Measurements from ENCODE around the gene TTBK2. TPM values are rescaled to one million over a fixed set of nuclear protein-coding genes. Genes with fewer than 3 reads are reported as not detected.

The TTBK2 gene
- total RNA-seq, 1 experiment from 2014 or later = 10.6 TPM

- no peak for TF ChIP-seq POLR2A (IDR thresholded peaks at IDR 0.05; ENCODE audit: borderline replicate concordance, extremely low read depth, insufficient read depth, insufficient read length)
- no peak for TF ChIP-seq EGR1 (IDR thresholded peaks at IDR 0.05; ENCODE audit: low read depth)
- no peak for TF ChIP-seq ZFX (IDR thresholded peaks at IDR 0.05)
- no peak for TF ChIP-seq POLR2AphosphoS5 (IDR thresholded peaks at IDR 0.05; ENCODE audit: low read depth, low read length)
- no peak for TF ChIP-seq SP1 (IDR thresholded peaks at IDR 0.05; ENCODE audit: low read depth)
- TF ChIP-seq JUND (IDR thresholded peaks at IDR 0.05) = no peak
- TF ChIP-seq REST (IDR thresholded peaks at IDR 0.05; ENCODE audit: low read depth) = no peak
- TF ChIP-seq CEBPB (IDR thresholded peaks at IDR 0.05; ENCODE audit: low read depth) = no peak
- TF ChIP-seq MAX (IDR thresholded peaks at IDR 0.05) = no peak
- TF ChIP-seq ZNF274 (IDR thresholded peaks at IDR 0.05; ENCODE audit: low read depth, low read length) = no peak
- no peak for TF ChIP-seq ATF3 (IDR thresholded peaks at IDR 0.05)
- no peak for TF ChIP-seq SRF (IDR thresholded peaks at IDR 0.05; ENCODE audit: low read depth)
- no peak for TF ChIP-seq EZH2phosphoT487 (IDR thresholded peaks at IDR 0.05; ENCODE audit: borderline replicate concordance)
- no peak for TF ChIP-seq TCF7L2 (IDR thresholded peaks at IDR 0.05; ENCODE audit: borderline replicate concordance, extremely low read depth, insufficient read depth, insufficient read length)
- TF ChIP-seq RAD21 (IDR thresholded peaks at IDR 0.05; ENCODE audit: low read depth) = no peak
- POLR2A ChIA-PET = no interaction called here
- ATAC-seq = no peak
These were observed 115.8 kb downstream of the TTBK2 start for GRCh38 chr15:42804739-42805138.

More at GRCh38 chr15:42804739-42805138, 115.8 kb downstream of the TTBK2 start:
- Histone ChIP-seq H3K27ac (ENCODE audit: low read depth, low read length) (no peak overlapping the region), H3K9me3 (ENCODE audit: control insufficient read depth in 1 of 2, insufficient read depth in 1 of 2, low read depth in 1 of 2, low read length in 2 of 2) (no peaks in the 10 kb centered on the region), H3K4me1 (ENCODE audit: control insufficient read depth in 1 of 2, insufficient read depth in 2 of 2, low read length in 2 of 2) (no peaks in the 10 kb centered on the region), H3K36me3 (ENCODE audit: control insufficient read depth in 1 of 2, insufficient read depth in 2 of 2, low read length in 2 of 2) (no peaks in the 10 kb centered on the region), H3K9ac (ENCODE audit: low read length) (no peak overlapping the region), H3K27me3 (ENCODE audit: insufficient read depth, low read length) (no peaks in the 10 kb centered on the region), H2AFZ (ENCODE audit: low read depth, low read length, poor library complexity, severe bottlenecking) (no peak overlapping the region), H3K79me2 (ENCODE audit: insufficient read depth, low read length) (no peaks in the 10 kb centered on the region), H3K4me2 (ENCODE audit: low read length) (no peak overlapping the region), H3K9me2 (ENCODE audit: insufficient read depth) (no peaks in the 10 kb centered on the region), H3K4me3 (replicated peaks in 1 of 2; ENCODE audit: low read depth in 1 of 2, low read length in 2 of 2) (no peak overlapping the region), H4K20me1 (ENCODE audit: insufficient read depth) (no peaks in the 10 kb centered on the region)
- ChIA-PET RAD21 (ENCODE audit: low non-redundant PET in 1 of 2, low total read pairs in 2 of 2, uncharacterized antibody in 2 of 2, unreplicated experiment in 2 of 2) (no interaction called here), CTCF (no interaction called here)
- DNase-seq (ENCODE audit: low read depth, low spot score) = no peak
- no TSS peak for BruUV-seq (replicated peaks)
- intact Hi-C loops (cut with micrococcal nuclease) = no loop called here
